Neural progenitor cell (in vitro differentiated cells): ENCODE measurements around the gene TMEM179. TPM values are rescaled to one million over a fixed set of nuclear protein-coding genes. Genes with fewer than 3 reads are reported as not detected.

ENCODE experiments used
- DNase-seq: peaks from one replicate; pipeline ENCODE4 v3.0.0-alpha.2; 2016; ENCODE audit warnings: low spot score
- H2AFZ ChIP-seq: fragments of 200-600 bp; sonication (generic); replicated peaks from 2 replicates; pipeline ENCODE4 v1.6.1; 2016; ENCODE audit warnings: antibody characterized with exemption
- H3F3A ChIP-seq: fragments of 200-600 bp; sonication (generic); 2 replicates; pipeline ENCODE4 v1.6.1; 2016; ENCODE audit warnings: antibody characterized with exemption, low read depth
- H3K27ac ChIP-seq: fragments of 200-600 bp; sonication (generic); 2 replicates; pipeline ENCODE4 v1.5.1; 2016; ENCODE audit warnings: mild to moderate bottlenecking
- H3K27me3 ChIP-seq: fragments of 200-600 bp; sonication (generic); 2 replicates; pipeline ENCODE4 v1.6.1; 2016; ENCODE audit warnings: mild to moderate bottlenecking, moderate library complexity
- H3K36me3 ChIP-seq: fragments of 200-600 bp; sonication (generic); 2 replicates; pipeline ENCODE4 v1.5.1; 2016
- H3K4me1 ChIP-seq: fragments of 200-600 bp; sonication (generic); 2 replicates; pipeline ENCODE4 v1.6.1; 2016; ENCODE audit warnings: mixed run types
- H3K4me2 ChIP-seq: fragments of 200-600 bp; sonication (generic); 2 replicates; pipeline ENCODE4 v1.6.1; 2016
- H3K4me3 ChIP-seq: fragments of 200-600 bp; sonication (generic); 2 replicates; pipeline ENCODE4 v1.5.1; 2016
- H3K79me2 ChIP-seq: fragments of 200-600 bp; sonication (generic); 2 replicates; pipeline ENCODE4 v1.6.1; 2016; ENCODE audit warnings: low read depth
- H3K9ac ChIP-seq: fragments of 200-600 bp; sonication (generic); 2 replicates; pipeline ENCODE4 v1.6.1; 2016
- H3K9me3 ChIP-seq: fragments of 200-600 bp; sonication (generic); 2 replicates; pipeline ENCODE4 v1.5.1; 2016; ENCODE audit warnings: low read depth
- H4K20me1 ChIP-seq: fragments of 200-600 bp; sonication (generic); 2 replicates; pipeline ENCODE4 v1.6.1; 2016; ENCODE audit warnings: low read depth
- H3K27ac Mint-ChIP-seq: 3 replicates; pipeline ENCODE4 v1.8.0; 2021; ENCODE audit warnings: mixed read lengths
- H3K27me3 Mint-ChIP-seq: 2 replicates; pipeline ENCODE4 v1.8.0; 2022; ENCODE audit warnings: low read depth, mild to moderate bottlenecking, inconsistent platforms, moderate library complexity, mixed read lengths; ENCODE audit not compliant: insufficient read depth
- H3K36me3 Mint-ChIP-seq: 3 replicates; pipeline ENCODE4 v1.8.0; 2021; ENCODE audit warnings: mixed read lengths
- H3K4me1 Mint-ChIP-seq: 3 replicates; pipeline ENCODE4 v1.8.0; 2021; ENCODE audit warnings: mixed read lengths
- H3K4me3 Mint-ChIP-seq: 3 replicates; pipeline ENCODE4 v1.8.0; 2021; ENCODE audit warnings: mild to moderate bottlenecking, moderate library complexity, mixed read lengths
- H3K9me3 Mint-ChIP-seq: 3 replicates; pipeline ENCODE4 v1.8.0; 2020; ENCODE audit warnings: mixed read lengths
- CTCF ChIP-seq: fragments of 200-600 bp; sonication (generic); IDR thresholded peaks from 2 replicates; pipeline ENCODE4 v1.5.1; 2017; ENCODE audit warnings: antibody characterized with exemption, mild to moderate bottlenecking
- EZH2 ChIP-seq: fragments of 200-600 bp; sonication (generic); IDR thresholded peaks from 2 replicates; pipeline ENCODE4 v1.6.1; 2017; ENCODE audit warnings: antibody characterized with exemption, mild to moderate bottlenecking, moderate library complexity
- EZH2phosphoT487 ChIP-seq: fragments of 200-600 bp; sonication (generic); IDR thresholded peaks from 2 replicates; pipeline ENCODE4 v1.6.1; 2017; ENCODE audit warnings: antibody characterized with exemption
- total RNA-seq: library from RNA; depleted of rRNA; stranded (reverse); fragments of >200 nt; gene quantifications from 2 replicates; pipeline ENCODE4 v1.2.3, GENCODE V29; 2015; ENCODE audit warnings: low replicate concordance

The TMEM179 gene
- total RNA-seq, 1 donor from 2014 or later: 0.77 TPM

- H3K4me3 Mint-ChIP-seq: no peak overlapping the region
- no peak for TF ChIP-seq EZH2
- no peak for TF ChIP-seq EZH2phosphoT487
- TF ChIP-seq CTCF: no peak
- no peaks in the 10 kb centered on the region for H3K9me3 ChIP-seq
- no peaks in the 10 kb centered on the region for H3F3A ChIP-seq
- peaks cover 8% of the 10 kb centered on the region for H3K4me1 ChIP-seq
- H3K27me3 ChIP-seq: no peaks in the 10 kb centered on the region
- no peak for DNase-seq
- no peaks in the 10 kb centered on the region for H3K79me2 ChIP-seq
- no peaks in the 10 kb centered on the region for H3K36me3 Mint-ChIP-seq
- no peaks in the 10 kb centered on the region for H3K9me3 Mint-ChIP-seq
- no peaks in the 10 kb centered on the region for H3K36me3 ChIP-seq
- peaks cover 7% of the 10 kb centered on the region for H4K20me1 ChIP-seq
- no peak overlapping the region for H3K27ac ChIP-seq
- no peak overlapping the region for H3K9ac ChIP-seq
- H3K27ac Mint-ChIP-seq: peak overlapping the region; percentile 25
- H2AFZ ChIP-seq: no peak overlapping the region
- peaks cover 26% of the 10 kb centered on the region for H3K27me3 Mint-ChIP-seq
- no peak overlapping the region for H3K4me2 ChIP-seq
- no peak overlapping the region for H3K4me3 ChIP-seq
- peaks cover 25% of the 10 kb centered on the region for H3K4me1 Mint-ChIP-seq
These were observed 8.1 kb downstream of the TMEM179 start for GRCh38 chr14:104596451-104596918.

DNA sequence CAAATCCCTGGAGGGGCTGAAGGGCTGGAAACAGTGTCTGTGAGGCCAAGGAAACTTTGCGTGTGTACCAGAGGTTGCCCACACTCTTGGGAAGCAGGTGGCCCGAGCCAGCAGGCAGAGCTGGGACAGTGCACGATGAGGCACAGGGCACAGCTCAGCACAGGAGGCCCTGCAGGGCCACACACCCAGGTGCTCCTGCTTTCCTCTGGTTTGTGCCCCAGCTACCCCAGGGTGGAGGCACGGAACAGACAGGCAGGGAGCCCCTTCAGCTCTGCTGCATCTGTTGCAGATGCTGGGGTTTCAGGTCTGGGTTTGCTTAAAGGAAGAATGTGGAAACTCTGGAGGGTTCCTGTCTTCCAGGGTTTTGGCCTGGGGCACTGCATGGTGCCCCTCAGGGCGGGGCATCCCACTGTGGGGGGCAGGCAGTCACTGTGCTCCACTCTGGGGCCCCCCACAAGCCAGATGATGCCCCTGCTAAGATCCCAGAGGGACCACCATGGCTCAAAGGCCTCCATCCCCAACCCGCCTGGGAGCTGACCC lies 8.6 kb downstream of the TMEM179 start:
- no peak overlapping the region for H3K9ac ChIP-seq
- peaks cover 7% of the 10 kb centered on the region for H4K20me1 ChIP-seq
- no peak for DNase-seq
- H3K4me1 ChIP-seq: peaks cover 8% of the 10 kb centered on the region
- no peaks in the 10 kb centered on the region for H3K36me3 ChIP-seq
- Mint-ChIP-seq H3K27me3 (peaks cover 26% of the 10 kb centered on the region), H3K9me3 (no peaks in the 10 kb centered on the region), H3K4me3 (no peak overlapping the region), H3K4me1 (peaks cover 25% of the 10 kb centered on the region), H3K27ac (no peak overlapping the region), H3K36me3 (no peaks in the 10 kb centered on the region)
- H3K27ac ChIP-seq: no peak overlapping the region
- no peak overlapping the region for H2AFZ ChIP-seq
- no peaks in the 10 kb centered on the region for H3K9me3 ChIP-seq
- H3K27me3 ChIP-seq: no peaks in the 10 kb centered on the region
- TF ChIP-seq EZH2 (no peak), CTCF (no peak), EZH2phosphoT487 (no peak)
- H3K4me2 ChIP-seq: no peak overlapping the region
- H3K79me2 ChIP-seq: no peaks in the 10 kb centered on the region
- H3K4me3 ChIP-seq: no peak overlapping the region
- no peaks in the 10 kb centered on the region for H3F3A ChIP-seq

GRCh38 chr14:104595116-104595675 lies 9.4 kb downstream of the TMEM179 start:
- Histone ChIP-seq H3K4me1 (peaks cover 5% of the 10 kb centered on the region), H3K9ac (no peak overlapping the region), H3K4me2 (no peak overlapping the region), H3K27me3 (no peaks in the 10 kb centered on the region), H4K20me1 (peaks cover 3% of the 10 kb centered on the region), H3K9me3 (no peaks in the 10 kb centered on the region), H3K36me3 (no peaks in the 10 kb centered on the region), H3F3A (no peaks in the 10 kb centered on the region), H3K79me2 (no peaks in the 10 kb centered on the region), H2AFZ (no peak overlapping the region), H3K27ac (no peak overlapping the region), H3K4me3 (no peak overlapping the region)
- Mint-ChIP-seq H3K27me3 (peaks cover 21% of the 10 kb centered on the region), H3K4me3 (no peak overlapping the region), H3K27ac (no peak overlapping the region), H3K9me3 (no peaks in the 10 kb centered on the region), H3K4me1 (peaks cover 21% of the 10 kb centered on the region), H3K36me3 (no peaks in the 10 kb centered on the region)
- DNase-seq: no peak
- no peak for TF ChIP-seq CTCF
- TF ChIP-seq EZH2phosphoT487: no peak
- TF ChIP-seq EZH2: no peak
